ENCODE data around the gene RPL12. TPM values are rescaled to one million over a fixed set of nuclear protein-coding genes. Genes with fewer than 3 reads are reported as not detected.

RPL12 gene
- total and polyA plus RNA-seq, 9 of the 15 experiments (the other 6 are each of a cell fraction or from before 2014, with no cell fraction given) = 1,614 to 4,558 (median 2,531) TPM

DNA sequence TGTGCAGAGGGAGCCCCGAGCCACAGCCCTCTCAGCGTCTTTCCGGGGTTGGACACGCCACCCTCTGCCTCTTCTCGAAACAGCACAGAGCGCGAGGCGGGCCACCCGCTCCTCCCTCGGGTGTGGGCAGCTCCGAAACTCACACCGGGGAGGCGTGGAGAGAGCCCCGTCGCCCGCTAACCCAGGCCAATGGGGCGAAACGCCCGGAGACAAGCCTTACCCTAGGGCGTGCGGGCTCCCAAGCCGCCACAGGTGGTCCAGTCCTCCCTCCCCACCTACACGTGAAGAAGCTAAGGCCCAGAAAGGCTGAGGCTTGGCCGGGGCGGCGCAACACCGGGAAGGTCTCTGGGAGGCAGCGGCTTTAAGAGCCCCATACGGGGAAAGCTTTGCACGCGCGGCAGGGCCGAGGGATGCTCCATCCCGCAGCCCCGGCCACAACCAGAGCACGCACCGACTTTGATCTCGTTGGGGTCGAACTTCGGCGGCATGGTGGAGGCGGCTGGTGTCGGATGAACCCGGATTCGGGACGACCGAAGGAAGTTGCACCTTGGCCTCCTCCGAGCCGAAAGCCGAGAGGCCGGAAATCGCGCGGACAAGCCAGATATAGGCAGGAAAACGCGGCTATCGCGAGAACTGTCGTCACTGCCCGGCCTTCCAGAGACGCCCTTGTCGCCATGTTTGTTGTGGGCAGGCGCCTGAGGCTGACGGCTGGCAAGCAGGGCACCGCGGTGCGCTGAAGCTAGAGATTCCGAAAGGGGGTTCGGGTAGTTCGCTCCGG is at the start of gene RPL12, which contains the start of gene LRSAM1 (continued):
- TF ChIP-seq, protein P1, sequence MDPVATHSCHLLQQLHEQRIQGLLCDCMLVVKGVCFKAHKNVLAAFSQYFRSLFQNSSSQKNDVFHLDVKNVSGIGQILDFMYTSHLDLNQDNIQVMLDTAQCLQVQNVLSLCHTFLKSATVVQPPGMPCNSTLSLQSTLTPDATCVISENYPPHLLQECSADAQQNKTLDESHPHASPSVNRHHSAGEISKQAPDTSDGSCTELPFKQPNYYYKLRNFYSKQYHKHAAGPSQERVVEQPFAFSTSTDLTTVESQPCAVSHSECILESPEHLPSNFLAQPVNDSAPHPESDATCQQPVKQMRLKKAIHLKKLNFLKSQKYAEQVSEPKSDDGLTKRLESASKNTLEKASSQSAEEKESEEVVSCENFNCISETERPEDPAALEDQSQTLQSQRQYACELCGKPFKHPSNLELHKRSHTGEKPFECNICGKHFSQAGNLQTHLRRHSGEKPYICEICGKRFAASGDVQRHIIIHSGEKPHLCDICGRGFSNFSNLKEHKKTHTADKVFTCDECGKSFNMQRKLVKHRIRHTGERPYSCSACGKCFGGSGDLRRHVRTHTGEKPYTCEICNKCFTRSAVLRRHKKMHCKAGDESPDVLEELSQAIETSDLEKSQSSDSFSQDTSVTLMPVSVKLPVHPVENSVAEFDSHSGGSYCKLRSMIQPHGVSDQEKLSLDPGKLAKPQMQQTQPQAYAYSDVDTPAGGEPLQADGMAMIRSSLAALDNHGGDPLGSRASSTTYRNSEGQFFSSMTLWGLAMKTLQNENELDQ (CRISPR knock-in tag; IDR thresholded peaks at IDR 0.05; ENCODE audit: borderline replicate concordance) = peak; percentile 94
- TF ChIP-seq SRSF7 (optimal IDR thresholded peaks at IDR 0.05; ENCODE audit: low read depth, low read length) (no peak), SPI1 (IDR thresholded peaks at IDR 0.05; ENCODE audit: borderline replicate concordance, low read depth, low read length) (no peak), RNF219 (CRISPR knock-in tag; IDR thresholded peaks at IDR 0.05) (no peak), ELF2 (CRISPR knock-in tag; IDR thresholded peaks at IDR 0.05) (peak; percentile 86; the same call in 1 of the 2 replicates), ZNF75A (CRISPR knock-in tag; IDR thresholded peaks at IDR 0.05) (no peak), NELFE (IDR thresholded peaks at IDR 0.05; ENCODE audit: insufficient read depth, insufficient read length) (peak; percentile 76), RBM25 (IDR thresholded peaks at IDR 0.05; ENCODE audit: low read depth, low read length, severe bottlenecking) (peak; percentile 96), SRSF3 (IDR thresholded peaks at IDR 0.05; ENCODE audit: insufficient read depth, low read length) (no peak), CBFA2T3 (IDR thresholded peaks at IDR 0.05) (no peak), ZBTB1 (CRISPR knock-in tag; IDR thresholded peaks at IDR 0.05; ENCODE audit: borderline replicate concordance, low read depth) (no peak), LARP7 (IDR thresholded peaks at IDR 0.05) (no peak), ESRRA (IDR thresholded peaks at IDR 0.05; ENCODE audit: borderline replicate concordance, low read depth) (peak; percentile 27; the same call in 1 of the 2 replicates), ZNF584 (CRISPR knock-in tag; IDR thresholded peaks at IDR 0.05; ENCODE audit: low read depth) (no peak), YY1 (IDR thresholded peaks at IDR 0.05; ENCODE audit: borderline replicate concordance in 1 of 3, control insufficient read depth in 1 of 3, extremely low read depth in 1 of 3, insufficient read depth in 3 of 3, insufficient read length in 1 of 3, insufficient replicate concordance in 2 of 3, low read depth in 1 of 3, low read length in 2 of 3) (peak; percentile 99 to 100 (median 100)), ELF1 (tag; IDR thresholded peaks at IDR 0.05) (peak; percentile 89), SOX6 (IDR thresholded peaks at IDR 0.05) (peak; percentile 52), NR2C1 (IDR thresholded peaks at IDR 0.05) (peak; percentile 62; the same call in 1 of the 2 replicates), NR2C1 (tag; IDR thresholded peaks at IDR 0.05) (peak; percentile 82)
- TF ChIP-seq, protein P2, sequence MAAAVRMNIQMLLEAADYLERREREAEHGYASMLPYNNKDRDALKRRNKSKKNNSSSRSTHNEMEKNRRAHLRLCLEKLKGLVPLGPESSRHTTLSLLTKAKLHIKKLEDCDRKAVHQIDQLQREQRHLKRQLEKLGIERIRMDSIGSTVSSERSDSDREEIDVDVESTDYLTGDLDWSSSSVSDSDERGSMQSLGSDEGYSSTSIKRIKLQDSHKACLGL (CRISPR knock-in tag; IDR thresholded peaks at IDR 0.05; ENCODE audit: borderline replicate concordance, poor library complexity, severe bottlenecking) = peak; percentile 50
- TF ChIP-seq, protein P3, sequence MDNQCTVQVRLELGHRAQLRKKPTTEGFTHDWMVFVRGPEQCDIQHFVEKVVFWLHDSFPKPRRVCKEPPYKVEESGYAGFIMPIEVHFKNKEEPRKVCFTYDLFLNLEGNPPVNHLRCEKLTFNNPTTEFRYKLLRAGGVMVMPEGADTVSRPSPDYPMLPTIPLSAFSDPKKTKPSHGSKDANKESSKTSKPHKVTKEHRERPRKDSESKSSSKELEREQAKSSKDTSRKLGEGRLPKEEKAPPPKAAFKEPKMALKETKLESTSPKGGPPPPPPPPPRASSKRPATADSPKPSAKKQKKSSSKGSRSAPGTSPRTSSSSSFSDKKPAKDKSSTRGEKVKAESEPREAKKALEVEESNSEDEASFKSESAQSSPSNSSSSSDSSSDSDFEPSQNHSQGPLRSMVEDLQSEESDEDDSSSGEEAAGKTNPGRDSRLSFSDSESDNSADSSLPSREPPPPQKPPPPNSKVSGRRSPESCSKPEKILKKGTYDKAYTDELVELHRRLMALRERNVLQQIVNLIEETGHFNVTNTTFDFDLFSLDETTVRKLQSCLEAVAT (IDR thresholded peaks at IDR 0.05) = peak; percentile 69 to 71; a peak in 3 of 4 replicates

Data from K562 (cell line).